PFSK-1 (cell line): ENCODE data around the gene ZC3H4.

Experiments
- POLR2AphosphoS5 ChIP-seq: IDR thresholded peaks from 2 replicates; pipeline ENCODE4 v1.6.1; 2012; ENCODE audit warnings: low read depth, mild to moderate bottlenecking, control low read depth, low read length, moderate library complexity
- TAF1 ChIP-seq: IDR thresholded peaks from 2 replicates; pipeline ENCODE4 v1.6.1; 2012; ENCODE audit warnings: low read length, control low read depth, borderline replicate concordance; ENCODE audit not compliant: insufficient read depth

GRCh38 chr19:47066376-47067214, 47.0 kb downstream of the ZC3H4 start:
- TF ChIP-seq POLR2AphosphoS5: no peak
- TF ChIP-seq TAF1: no peak
